Lower lobe of right lung (tissue), 2 donors: ENCODE results near the gene PRSS3. TPM values are rescaled to one million over a fixed set of nuclear protein-coding genes. Genes with fewer than 3 reads are reported as not detected.
"Not testable (repeated sequence)": the region's sequence is repeated elsewhere in the genome, so short reads cannot be mapped to it uniquely, and the experiment has no call there.

Experiments
- ATAC-seq, 2 donors: fragments of 200-7000 bp; cut with Tn5 transposase; one replicate each; pipeline ENCODE4 v1.9.1; 2020 to 2022; ENCODE audit warnings: mild to moderate bottlenecking in 2 of 2, moderate library complexity in 2 of 2
- DNase-seq: peaks from one replicate; pipeline ENCODE4 v3.0.0-alpha.2; 2020
- H3K27ac ChIP-seq: fragments of 200-600 bp; one replicate; pipeline ENCODE4 v1.8.0; 2022
- H3K27me3 ChIP-seq: fragments of 200-600 bp; one replicate; pipeline ENCODE4 v1.8.0; 2022; ENCODE audit warnings: low read depth
- H3K36me3 ChIP-seq: fragments of 200-600 bp; one replicate; pipeline ENCODE4 v1.8.0; 2022; ENCODE audit warnings: mild to moderate bottlenecking
- H3K4me1 ChIP-seq: fragments of 200-600 bp; one replicate; pipeline ENCODE4 v1.8.0; 2022
- H3K4me3 ChIP-seq: fragments of 200-600 bp; one replicate; pipeline ENCODE4 v1.8.0; 2022; ENCODE audit warnings: mild to moderate bottlenecking
- H3K9me3 ChIP-seq: fragments of 200-600 bp; one replicate; pipeline ENCODE4 v1.8.0; 2022
- intact Hi-C: fragments of 100-400 bp; cut with DNase I; formaldehyde crosslinking; loops from one replicate; pipeline ENCODE4 v1.11.0; 2022
- total RNA-seq: library from RNA; stranded (reverse); fragmentation: NEBNext Ultra II Directional; extraction: Animal tissue kit (Norgen Biotek cat#: 25700); gene quantifications from one replicate; pipeline ENCODE4 v1.2.1, GENCODE V29; 2021
- TF ChIP-seq, protein P1 (sequence below): fragments of 200-600 bp; IDR thresholded peaks from one replicate; pipeline ENCODE4 v1.8.0; 2022; ENCODE audit warnings: antibody characterized with exemption, mild to moderate bottlenecking
- donor health status: DM: no; HTN: yes; CAD: no; lungs with severe emphysema.

PRSS3 gene
- total RNA-seq, 1 donor from 2014 or later = 0.65 TPM

DNA sequence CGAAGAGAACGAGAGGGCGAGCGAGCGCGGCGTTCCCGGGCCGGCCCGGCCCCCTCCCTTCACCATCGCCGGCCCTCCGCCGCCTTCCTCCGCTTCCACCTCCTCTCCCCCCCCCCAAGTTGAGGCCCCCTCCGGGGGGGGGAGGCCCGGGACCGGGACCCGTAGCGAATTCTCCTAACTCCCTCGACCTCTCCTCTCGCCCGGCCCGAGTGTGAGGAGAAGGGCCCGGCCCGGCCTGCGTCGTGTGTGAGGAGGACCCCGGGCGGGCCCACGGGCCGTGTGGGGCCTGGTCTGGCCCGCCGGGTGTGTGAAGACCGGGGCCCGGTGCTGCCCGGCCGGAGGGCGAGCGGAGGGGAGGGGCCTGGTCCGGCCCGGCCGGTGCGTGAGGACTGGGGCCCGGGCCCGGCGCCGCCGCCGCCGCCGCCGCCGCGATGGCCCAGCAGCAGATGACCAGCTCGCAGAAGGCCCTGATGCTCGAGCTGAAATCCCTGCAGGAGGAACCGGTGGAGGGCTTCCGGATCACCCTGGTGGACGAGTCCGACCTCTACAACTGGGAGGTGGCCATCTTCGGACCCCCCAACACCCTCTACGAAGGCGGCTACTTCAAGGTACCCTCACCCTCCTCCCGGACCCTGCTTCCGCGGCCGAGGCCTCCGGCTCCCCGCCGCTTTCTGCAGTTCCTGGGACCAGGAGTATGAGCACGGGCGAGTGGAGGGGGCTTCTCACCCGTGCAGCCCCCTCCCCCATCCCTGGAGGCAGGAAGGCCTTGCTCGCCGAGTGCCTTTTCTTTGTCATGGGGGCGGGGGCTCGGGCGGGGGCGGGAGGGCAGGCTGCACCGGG is 22.2 kb downstream of the PRSS3 start:
- Histone ChIP-seq H3K27me3 (no peaks in the 10 kb centered on the region), H3K9me3 (no peaks in the 10 kb centered on the region), H3K27ac (peak overlapping the region; percentile 98), H3K4me3 (peak overlapping the region; percentile 89), H3K36me3 (no peaks in the 10 kb centered on the region), H3K4me1 (peaks cover 56% of the 10 kb centered on the region)
- intact Hi-C loops = no loop called here
- TF ChIP-seq, protein P1, sequence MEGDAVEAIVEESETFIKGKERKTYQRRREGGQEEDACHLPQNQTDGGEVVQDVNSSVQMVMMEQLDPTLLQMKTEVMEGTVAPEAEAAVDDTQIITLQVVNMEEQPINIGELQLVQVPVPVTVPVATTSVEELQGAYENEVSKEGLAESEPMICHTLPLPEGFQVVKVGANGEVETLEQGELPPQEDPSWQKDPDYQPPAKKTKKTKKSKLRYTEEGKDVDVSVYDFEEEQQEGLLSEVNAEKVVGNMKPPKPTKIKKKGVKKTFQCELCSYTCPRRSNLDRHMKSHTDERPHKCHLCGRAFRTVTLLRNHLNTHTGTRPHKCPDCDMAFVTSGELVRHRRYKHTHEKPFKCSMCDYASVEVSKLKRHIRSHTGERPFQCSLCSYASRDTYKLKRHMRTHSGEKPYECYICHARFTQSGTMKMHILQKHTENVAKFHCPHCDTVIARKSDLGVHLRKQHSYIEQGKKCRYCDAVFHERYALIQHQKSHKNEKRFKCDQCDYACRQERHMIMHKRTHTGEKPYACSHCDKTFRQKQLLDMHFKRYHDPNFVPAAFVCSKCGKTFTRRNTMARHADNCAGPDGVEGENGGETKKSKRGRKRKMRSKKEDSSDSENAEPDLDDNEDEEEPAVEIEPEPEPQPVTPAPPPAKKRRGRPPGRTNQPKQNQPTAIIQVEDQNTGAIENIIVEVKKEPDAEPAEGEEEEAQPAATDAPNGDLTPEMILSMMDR = peak; percentile 26
- DNase-seq = peak; percentile 74
- ATAC-seq = peak; percentile 58 to 62

DNA sequence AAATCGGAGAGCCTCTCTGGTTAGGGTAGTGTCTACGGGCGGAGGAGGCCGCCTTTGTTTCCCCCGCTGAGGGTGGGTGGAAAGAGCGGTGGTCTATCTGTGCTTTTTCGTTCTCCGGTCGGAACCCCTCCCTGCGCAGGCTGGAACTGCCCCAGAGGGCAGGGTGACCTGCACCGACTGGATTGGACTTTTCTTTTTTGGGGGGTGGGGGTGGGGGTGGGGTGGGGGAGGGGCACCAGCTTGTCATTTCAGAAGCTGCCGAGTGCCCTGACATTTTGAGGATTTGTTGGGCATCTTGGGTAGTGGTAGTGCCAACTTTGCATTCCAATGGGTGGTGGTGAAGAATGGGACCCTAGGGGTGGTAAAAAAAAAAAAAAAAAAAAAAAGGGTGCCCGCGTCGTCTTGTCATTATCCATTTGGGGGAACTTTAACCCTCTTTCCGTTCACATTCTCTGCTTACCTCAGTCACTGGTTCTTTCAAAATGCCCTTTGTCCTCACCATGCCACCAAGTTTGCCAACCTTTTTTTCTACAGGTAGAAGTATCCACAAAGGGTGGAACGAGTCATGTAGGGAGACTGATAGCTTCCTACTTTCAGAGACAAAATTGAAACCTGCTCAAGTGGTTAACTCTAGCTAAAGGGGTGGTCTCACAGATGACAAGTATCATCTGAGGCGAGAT is 22.9 kb downstream of the PRSS3 start:
- H3K4me3 ChIP-seq = peak overlapping the region; percentile 89
- ATAC-seq = no peak
- intact Hi-C loops = no loop called here

DNA sequence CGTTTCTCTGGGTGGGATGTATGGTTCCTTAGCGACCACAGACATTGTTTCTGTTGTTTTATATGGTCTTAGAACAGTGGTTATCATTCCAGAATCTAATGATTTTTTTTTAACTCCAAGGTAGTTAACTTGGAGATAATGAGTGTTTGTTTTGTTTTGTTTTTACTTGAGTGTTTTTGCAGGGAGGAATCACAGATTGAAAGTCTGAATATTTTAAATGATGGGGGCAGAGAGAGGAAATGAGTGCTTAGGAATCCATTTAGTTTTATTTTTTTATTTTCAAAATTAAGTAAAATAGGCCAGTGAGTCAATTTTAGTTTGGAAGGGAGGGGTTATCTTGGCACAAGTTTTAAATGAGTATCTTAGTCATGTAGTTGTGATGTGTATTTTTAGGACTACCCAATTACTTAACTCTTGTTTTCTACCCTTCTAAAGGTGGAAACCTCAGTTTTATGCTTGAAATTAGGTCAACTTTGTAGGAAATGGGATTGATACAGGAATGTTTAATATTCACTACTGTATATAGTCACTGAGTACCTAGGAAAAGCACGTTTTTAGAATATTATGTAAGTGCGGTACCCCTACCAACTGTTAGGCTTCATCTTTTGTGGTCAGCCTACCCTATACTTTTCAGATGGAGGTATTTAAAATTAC is 23.6 kb downstream of the PRSS3 start:
- ATAC-seq = no peak
- H3K27me3 ChIP-seq = no peaks in the 10 kb centered on the region
- H3K4me3 ChIP-seq = peak overlapping the region; percentile 89
- H3K36me3 ChIP-seq = no peaks in the 10 kb centered on the region
- intact Hi-C loops = no loop called here
- TF ChIP-seq, protein P1 = no peak
- no peaks in the 10 kb centered on the region for H3K9me3 ChIP-seq
- no peak for DNase-seq
- H3K4me1 ChIP-seq = peaks cover 48% of the 10 kb centered on the region
- peak overlapping the region; percentile 98 for H3K27ac ChIP-seq

More for the DNA sequence above, 22.9 kb downstream of the PRSS3 start:
- H3K27me3 ChIP-seq = no peaks in the 10 kb centered on the region
- peaks cover 55% of the 10 kb centered on the region for H3K4me1 ChIP-seq
- H3K9me3 ChIP-seq = no peaks in the 10 kb centered on the region
- DNase-seq = no peak
- no peaks in the 10 kb centered on the region for H3K36me3 ChIP-seq
- TF ChIP-seq, protein P1 = no peak
- peak overlapping the region; percentile 98 for H3K27ac ChIP-seq

DNA sequence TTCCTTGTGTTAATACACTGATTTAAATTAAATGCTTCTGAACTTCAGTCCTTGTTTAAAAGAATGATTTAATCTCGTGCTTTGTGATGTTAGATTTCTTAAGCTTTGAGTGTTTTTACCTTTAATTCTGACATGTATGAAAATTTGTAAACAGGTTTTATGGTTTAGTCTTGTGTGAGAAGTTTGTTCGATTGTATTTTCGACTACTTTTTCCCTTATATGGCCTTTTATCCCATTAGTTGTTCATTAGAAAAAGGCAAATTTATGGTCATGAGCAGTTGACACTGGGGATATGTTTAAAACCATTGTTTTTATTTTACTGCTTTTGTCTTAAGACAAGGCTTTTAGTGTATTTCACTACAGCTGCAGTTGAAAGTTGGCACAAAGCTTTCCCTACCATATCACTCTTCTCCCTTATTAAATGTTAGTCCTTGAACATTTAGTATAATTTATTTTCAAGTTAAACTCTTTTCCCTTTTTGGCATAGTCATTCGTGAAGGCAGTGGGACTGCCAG is 24.9 kb downstream of the PRSS3 start:
- Histone ChIP-seq H3K27ac (no peak overlapping the region), H3K4me1 (peaks cover 35% of the 10 kb centered on the region), H3K9me3 (no peaks in the 10 kb centered on the region), H3K4me3 (no peak overlapping the region), H3K36me3 (no peaks in the 10 kb centered on the region), H3K27me3 (no peaks in the 10 kb centered on the region)
- ATAC-seq (no peak), DNase-seq (no peak)
- intact Hi-C loops = no loop called here
- TF ChIP-seq, protein P1 = no peak

DNA sequence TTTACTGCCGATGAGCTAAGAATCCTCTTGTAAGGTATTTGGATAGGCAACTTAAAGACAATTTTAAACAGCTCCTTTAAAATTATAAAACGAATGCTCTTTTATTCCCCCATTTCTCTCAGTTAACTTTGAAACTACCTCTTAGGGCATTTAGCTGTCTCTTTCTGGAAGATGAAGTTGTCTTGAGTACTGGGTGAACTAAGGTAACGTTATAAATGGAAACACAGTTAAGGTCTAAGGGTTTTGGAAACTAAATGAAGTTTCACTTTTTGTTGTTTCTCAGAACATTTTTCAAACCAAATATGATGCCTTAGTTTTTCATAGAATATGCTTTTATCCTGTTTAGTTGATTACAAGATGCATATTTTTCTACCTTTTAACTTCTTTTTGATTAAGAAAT is 28.4 kb downstream of the PRSS3 start:
- no peaks in the 10 kb centered on the region for H3K9me3 ChIP-seq
- no peaks in the 10 kb centered on the region for H3K27me3 ChIP-seq
- ATAC-seq (no peak), DNase-seq (no peak)
- peaks cover 8% of the 10 kb centered on the region for H3K36me3 ChIP-seq
- H3K27ac ChIP-seq = no peak overlapping the region
- intact Hi-C loops = no loop called here
- TF ChIP-seq, protein P1 = no peak
- H3K4me1 ChIP-seq = peaks cover 24% of the 10 kb centered on the region
- H3K4me3 ChIP-seq = no peak overlapping the region

DNA sequence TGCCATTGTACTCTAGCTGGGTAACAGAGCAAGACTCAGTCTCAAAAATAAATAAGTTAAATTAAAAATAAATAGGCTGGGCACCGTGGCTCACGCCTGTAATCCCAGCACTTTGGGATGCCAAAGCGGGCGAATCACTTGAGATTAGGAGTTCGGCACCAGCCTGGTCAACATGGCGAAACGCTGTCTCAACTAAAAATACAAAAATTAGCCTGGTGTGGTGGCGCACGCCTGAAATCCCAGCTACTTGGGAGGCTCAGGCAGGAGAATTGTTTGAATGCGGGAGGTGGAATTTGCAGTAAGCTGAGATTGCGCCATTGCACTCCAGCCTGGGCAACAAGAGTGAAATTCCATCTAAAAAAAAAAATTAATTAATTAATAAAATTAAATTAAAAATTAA is 31.9 kb downstream of the PRSS3 start:
- not testable (repeated sequence) for H3K4me1 ChIP-seq

DNA sequence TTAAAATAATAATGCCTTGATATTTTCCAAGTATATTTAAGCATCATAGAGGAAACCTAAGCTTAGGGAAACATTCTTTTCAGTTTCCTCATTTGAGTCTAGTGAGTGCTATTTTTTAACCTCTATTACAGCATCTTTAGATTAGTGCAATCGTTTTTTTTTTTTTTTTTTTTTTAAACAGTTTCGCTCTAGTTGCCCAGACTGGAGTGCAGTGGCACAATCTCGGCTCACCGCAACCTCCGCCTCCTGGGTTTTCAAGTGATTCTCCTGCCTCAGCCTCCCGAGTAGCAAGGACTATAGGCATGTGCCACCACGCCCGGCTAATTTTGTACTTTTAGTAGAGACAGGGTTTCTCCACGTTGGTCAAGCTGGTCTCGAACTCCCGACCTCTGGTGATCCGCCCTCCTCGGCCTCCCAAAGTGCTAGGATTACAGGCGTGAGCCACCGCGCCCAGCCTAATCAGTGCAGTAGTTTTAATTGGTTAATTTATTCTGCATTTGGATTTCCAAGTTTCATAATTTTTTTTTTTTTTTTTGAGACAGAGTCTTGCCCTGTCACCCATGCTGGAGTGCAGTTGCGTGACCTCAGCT is 34.4 kb downstream of the PRSS3 start:
- DNase-seq = peak; percentile 68
- ATAC-seq, H3K4me1 ChIP-seq, H3K27me3 ChIP-seq, H3K36me3 ChIP-seq, intact Hi-C loops, H3K9me3 ChIP-seq, H3K4me3 ChIP-seq, H3K27ac ChIP-seq: not testable (repeated sequence)

More for the DNA sequence above, 31.9 kb downstream of the PRSS3 start:
- H3K27ac ChIP-seq, H3K9me3 ChIP-seq, DNase-seq, ATAC-seq, H3K4me3 ChIP-seq, intact Hi-C loops, H3K27me3 ChIP-seq, H3K36me3 ChIP-seq: not testable (repeated sequence)
